HG02970 (cell line): Measurements from ENCODE around the gene CIC.

Experiments used
- ATAC-seq: cut with Tn5 transposase; IDR thresholded peaks from one replicate; pipeline ENCODE4 v1.9.1; 2021; ENCODE audit warnings: mild to moderate bottlenecking, moderate library complexity, moderate number of reproducible peaks; ENCODE audit not compliant: unreplicated experiment, low FRiP score

The CIC gene

DNA sequence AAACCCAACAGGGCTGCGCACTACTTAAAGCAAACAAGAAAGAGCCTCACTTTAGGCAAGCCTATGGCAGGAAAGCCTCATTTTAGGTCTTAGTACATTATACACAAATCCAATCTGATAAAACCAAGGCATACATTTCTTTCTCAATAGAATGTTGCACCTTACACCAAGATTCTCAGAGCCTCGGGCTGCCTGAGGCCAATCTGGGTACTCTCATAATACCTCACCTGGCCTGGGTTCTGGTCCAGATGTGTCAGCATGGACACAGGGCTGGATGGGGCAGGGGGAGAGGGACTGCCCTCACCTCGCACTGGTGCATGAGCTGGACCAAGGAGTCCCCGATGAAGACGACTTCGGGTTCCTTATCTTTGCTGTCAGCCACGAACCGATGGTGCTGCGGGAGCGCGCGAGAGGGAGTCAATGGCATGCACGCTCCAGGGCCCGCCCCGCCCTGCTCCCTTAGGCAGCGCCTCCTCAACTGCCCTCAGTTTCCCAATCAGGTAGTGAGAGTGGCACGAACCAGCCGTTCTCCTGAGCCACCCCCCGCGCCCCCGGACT is 32.7 kb downstream of the CIC start, which contains the start of gene PRR19:
PRR19 (plus strand) TSS at position 487 of the 558 bp plus-strand sequence. CDS start 7,453 bp downstream, outside the sequence.
- no peak for ATAC-seq

DNA sequence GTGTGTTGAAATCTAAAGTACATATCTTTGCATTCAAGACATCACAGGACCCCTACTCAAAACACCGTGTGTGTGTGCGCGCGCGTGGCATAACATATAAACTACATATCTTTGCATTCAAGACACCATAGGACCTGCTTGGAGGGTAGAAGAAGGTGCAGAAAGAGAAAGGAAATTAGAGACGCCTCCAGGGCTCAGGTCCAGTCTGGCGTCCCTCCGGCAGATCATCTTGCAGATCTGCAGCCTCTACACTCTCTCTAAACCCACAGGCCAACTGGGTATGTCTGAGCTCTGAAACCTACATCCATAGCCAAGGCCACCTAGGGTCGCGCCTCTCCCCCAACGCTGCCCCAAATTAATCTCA is 34.0 kb downstream of the CIC start:
- no peak for ATAC-seq

DNA sequence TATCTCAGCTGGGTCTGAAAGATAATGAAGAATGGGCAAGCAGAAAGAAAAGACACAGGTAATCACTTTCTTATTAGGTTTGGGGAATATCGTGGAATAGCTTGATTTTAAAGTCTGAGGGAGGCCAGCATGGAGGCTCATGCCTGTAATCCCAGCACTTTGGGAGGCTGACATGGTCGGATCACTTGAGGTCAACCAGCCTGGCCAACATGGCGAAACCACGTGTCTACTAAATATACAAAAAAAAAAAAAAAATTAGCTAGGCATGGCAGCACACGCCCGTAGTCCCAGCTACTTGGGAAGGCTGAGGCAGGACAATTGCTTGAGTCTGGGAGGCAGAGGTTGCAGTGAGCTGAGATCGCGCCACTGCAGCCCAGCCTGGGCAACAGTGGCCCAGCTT is 34.8 kb downstream of the CIC start:
- no peak for ATAC-seq

DNA sequence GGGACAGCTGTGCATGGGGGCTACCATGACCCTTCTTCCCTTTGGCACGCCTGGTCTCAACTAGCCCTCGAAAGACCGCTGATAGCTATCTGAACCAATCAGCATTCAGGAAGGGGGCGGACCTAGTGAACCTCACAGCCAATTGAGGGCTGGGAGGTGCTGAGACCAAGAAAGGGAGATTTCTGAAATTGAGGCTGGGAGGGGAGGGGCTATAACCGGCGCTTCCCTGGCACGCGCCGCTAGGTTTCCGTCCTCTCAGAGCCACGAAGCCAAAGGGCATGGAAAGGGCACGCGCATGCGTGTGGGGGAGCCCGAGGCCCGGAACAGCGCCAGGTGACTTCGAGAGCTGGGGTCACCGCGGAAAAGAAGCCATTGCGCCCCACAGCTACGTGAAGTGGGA is 37.6 kb downstream of the CIC start:
- ATAC-seq: no peak

DNA sequence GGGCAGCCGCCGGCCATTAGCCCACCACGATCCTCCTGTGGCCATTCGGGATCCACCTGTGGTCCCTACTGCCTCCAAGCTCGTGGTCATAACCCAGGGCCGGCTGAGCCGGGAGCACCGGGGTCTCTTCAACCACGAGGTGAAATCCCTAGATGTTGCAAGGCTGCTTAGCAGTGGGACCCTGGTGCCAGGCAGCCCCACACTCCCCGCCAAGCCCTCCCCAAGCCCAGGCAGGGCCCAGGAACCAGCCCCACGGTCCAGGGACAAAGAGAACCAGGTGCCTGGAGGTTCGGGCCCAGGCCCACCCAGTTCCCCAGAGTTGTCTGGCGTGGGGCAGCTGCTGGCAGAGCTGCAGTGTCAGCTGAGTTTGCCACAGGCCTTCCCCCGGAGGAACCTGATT is 40.6 kb downstream of the CIC start:
- no peak for ATAC-seq

DNA sequence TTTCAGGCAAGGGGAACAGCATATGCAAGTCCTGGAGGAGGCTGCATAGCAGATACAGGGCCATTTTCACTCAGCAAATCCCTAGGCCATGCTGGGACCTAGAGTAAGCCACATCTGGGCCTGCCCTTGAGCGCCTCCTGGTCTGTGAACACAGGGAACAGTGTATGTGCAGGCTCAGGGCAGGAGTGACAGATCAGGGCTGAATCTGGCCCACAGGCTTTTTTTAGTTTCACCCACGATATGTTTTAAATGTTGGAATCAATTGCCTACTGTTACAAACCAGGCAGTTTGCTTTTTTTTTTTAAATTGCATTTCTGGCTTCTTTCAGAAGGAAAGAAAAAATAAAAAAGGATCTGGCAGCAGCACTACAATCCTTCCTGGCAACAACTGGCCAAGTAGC is 42.6 kb downstream of the CIC start:
- ATAC-seq: no peak

DNA sequence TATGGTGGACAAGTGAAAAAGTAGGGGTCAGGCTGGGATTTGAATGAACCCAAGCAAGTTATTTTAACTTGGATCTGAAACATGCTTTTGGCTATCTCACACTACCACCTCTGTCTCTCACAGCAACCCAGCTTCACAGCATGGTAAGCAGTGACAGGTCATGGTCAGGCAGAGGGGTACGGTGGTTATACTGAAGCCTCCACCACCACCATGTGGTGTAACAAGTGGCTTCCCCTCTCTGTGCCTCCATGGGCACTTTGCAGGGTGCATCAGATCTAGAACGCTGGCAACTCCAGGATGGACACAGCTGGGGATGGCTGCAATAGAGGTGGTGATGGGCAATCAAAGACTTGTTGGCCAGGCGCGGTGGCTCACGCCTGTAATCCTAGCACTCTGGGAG is 43.3 kb downstream of the CIC start:
- ATAC-seq: no peak

DNA sequence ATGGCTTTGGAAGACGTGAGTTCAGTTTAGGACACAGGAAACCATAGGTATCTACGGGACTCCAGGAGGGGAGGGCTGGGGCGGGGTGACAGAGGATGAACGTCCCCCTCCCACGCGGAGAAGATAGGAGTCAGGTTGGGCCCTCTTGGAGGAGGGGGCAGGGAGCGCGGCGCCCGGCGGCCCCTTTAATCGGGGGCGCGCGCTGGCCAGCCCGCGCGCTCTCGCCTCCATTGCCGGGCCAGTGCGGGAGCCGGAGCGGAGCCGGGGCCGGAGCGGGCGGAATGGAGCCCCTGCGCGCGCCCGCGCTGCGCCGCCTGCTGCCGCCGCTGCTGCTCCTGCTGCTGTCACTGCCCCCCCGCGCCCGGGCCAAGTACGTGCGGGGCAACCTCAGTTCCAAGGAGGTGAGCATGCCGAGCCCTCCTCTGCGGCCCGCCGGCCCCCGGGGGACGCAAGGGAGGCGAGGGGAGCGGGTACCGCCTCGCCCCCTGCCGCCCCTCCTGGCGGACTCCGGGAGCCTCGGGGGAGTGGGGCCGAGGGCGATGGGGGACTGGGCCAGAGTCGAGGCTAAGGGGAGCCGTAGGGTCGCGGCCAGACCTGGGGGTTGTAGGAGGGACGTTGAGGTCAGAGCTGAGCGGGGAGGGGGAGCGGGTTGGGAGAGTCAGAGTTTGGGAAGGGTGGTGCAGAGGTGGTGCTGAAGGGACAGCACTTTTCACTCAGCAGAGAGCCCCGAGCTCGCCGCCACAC is 44.2 kb downstream of the CIC start, which contains the start of gene TMEM145:
TMEM145 (plus strand) TSS at position 214 of the 744 bp plus-strand sequence; CDS start at position 282, 68 bp downstream.
- no peak for ATAC-seq

DNA sequence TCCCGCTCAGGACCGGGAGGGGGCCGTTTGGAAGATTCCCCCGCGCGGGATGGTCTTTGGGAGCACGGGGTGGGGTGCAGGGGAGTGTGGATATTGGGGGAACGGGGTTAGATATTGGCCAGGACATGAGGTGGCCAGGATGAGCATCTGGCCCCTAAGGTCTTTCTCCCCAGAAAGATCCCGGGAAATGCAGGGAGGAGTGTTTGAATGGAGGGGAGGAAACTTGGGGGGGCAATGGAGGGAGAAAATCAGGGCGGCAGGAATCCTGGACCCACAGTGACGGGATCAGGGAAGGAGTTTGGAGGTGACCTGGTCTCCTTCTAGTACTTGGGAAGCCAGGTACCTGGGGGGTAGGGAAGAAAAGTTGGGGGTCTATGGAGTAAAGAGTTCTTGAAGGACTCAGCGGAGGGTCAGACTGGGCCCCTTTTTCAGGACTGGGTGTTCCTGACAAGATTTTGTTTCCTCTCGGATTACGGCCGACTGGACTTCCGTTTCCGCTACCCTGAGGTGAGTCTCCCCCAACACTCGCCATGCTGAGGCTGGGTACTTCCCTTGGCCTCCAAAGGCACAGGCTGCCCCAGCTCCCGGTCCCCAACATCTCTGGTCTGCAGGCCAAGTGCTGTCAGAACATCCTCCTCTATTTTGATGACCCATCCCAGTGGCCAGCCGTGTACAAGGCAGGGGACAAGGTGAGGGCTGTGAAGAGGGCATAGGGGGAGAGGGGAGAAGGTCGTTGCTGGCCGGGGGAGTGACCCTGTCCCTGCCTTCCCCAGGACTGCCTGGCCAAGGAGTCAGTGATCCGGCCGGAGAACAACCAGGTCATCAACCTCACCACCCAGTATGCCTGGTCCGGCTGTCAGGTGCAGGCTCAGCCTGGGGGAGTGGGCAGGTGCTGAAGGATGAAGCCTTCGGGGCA is 45.0 kb downstream of the CIC start:
- no peak for ATAC-seq

DNA sequence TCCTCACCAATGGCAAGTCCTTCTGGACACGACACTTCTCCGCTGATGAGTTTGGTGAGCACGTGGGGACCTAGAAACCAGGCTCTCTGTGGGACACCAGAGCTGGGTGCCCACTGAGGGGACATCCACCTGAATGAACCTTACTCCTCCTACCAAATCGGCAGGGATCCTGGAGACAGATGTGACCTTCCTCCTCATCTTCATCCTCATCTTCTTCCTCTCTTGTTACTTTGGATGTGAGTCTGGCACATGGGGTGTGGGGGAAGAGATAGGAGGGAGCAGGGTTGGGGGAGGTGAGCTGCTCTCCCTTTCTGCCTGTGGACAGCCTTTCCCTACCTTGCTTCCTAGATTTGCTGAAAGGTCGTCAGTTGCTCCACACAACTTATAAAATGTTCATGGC is 46.0 kb downstream of the CIC start:
- ATAC-seq: no peak

DNA sequence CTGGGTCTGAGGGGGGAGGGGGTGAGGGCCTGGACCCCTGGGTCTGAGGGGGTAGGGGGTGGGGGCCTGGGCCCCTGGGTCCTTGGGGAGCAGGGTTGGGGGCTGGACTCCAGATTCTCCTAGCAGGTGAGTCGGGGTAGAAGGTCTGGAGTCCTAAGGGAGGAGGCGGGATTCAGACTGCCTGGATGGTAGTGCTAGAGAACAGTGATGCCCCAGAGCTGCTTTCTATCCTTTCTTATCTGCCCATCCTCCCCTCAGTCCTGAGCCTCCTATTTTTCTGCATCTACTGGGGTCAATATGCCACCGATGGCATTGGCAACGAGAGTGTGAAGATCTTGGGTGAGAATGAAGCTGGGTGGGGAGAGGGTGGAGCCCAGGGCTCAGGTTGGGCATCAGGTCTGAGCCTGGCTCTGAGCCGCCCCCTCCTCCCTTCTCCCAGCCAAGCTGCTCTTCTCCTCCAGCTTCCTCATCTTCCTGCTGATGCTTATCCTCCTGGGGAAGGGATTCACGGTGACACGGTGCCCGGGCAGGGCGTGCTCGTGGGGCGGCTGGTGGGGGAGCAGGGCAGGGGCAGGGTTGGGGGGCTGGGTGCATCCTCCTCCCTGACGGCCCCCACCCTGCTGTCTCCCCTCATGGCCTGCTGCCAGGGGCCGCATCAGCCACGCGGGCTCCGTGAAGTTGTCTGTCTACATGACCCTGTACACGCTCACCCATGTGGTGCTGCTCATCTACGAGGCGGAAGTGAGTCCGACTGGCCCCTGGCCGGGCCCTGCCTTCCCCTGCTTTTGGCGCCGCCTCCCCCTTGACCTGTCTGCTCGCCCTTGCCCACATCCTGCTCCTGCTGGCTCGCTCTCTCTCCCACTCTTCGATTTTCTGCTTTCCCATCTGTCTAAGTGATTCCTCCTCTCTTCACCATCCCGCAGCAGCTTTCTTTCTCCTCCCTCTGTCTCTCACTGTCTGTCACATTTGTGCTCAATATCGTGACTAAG is 47.5 kb downstream of the CIC start:
- ATAC-seq: no peak

DNA sequence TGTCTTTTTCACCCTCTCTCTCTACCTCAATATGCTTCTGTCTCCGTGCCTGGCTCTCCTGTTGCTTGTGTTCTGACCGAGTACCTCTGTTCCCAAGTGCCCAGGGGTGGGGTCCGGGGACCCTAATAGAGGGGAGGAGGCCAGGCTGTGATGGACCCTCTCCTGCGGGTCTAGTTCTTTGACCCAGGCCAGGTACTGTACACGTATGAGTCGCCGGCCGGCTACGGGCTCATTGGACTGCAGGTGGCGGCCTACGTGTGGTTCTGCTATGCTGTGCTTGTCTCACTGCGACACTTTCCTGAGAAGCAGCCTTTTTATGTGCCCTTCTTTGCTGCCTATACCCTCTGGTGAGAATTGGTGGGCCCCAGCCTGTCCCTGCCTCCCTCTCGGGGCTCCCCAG is 48.5 kb downstream of the CIC start:
- ATAC-seq: no peak

DNA sequence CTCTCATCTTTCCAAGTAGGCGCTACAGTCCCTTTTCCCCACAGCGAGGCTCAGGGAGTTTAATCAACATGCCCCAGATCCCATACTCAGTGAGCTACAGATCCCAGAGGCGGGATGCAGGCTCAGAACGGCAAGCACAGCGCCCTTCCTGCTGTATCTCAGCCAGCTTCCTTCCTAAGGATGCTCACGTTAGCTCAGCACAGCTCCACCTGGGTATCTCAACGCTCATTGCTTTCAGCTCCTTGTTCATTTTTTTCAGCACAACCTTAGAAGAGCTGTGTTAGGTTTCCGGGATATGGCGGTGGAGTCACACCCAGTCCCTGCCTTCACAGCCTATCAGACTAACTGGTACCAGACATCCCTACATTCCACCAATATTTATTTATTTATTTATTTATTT is 53.3 kb downstream of the CIC start:
- no peak for ATAC-seq

DNA sequence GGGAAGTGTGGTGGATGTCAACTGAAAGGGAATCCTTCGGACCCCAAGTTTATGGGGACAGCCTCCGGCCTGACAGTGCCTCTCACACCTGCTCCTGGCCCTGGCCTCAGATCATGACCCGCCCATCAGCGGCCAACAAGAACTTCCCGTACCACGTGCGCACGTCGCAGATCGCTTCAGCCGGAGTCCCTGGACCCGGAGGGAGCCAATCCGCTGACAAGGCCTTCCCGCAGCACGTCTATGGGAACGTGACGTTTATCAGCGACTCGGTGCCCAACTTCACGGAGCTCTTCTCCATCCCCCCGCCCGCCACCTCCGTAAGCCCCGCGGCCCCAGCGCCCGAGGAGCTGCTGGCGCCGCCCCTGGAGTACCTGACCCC is 54.4 kb downstream of the CIC start:
- ATAC-seq: no peak

DNA sequence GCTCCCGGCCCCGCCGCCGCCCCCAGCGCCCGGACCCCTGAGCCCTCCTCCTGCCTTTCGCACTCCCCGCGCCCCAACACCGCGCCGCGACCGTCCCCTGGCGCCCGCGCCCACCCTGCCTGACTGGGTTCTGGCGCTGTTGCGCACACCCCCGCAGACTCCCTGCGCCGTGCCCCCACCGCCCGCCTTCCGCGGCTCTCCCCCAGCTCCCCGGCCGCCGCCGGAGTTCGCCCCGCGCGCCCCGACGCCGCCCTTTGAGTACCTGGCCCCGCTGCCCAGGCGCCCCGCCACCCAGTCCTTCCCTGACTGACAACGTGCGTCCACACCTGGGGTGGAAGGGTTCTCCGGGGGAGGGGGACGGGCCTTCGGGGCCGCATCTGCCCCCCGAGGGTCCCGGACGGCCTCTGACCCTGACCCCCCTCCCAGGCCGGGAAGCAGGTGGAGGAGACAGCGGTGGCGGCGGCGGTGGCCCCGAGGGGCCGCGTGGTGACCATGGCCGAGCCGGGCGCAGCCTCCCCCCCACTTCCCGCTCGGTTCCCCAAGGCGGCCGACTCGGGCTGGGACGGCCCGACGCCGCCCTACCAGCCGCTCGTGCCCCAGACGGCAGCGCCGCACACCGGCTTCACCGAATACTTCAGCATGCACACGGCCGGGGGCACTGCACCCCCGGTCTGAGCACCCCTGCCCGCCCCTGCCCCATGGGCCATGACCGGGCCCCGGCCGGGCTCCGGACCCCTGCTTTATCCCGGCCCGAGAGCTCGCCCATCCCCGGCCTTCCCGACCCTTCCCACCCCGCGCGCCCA is 55.0 kb downstream of the CIC start:
- ATAC-seq: no peak

DNA sequence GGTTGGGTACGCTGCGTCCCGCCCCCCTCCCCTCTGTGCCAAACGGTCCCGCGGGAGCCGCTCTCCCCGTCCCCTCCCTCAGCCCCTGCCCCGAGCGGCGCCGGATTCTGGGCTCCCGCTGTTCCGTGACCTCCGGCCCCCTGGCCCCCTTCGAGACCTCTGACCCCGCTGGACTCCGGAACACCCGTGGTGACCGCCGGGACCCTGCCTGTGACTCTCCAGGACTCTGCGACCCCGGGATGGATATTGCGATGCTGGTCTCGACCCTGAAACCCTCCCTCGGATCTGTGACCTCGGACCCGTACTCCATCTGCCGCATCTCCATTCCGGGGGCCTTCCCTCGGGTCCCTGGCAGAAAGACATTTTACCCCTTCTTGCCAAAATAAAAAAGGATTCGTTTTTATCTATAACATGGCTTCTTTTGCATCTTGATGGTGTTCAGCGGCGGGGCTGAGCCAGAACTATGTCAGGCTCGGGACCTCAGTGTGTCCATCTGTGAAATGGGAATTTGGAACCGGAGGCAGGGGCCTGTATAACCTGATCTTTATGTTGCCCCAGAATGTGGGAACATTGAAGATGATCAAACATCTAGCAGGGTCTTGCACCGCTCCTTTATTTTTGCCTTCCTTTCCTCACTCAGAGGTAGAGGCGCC is 55.7 kb downstream of the CIC start:
- no peak for ATAC-seq

DNA sequence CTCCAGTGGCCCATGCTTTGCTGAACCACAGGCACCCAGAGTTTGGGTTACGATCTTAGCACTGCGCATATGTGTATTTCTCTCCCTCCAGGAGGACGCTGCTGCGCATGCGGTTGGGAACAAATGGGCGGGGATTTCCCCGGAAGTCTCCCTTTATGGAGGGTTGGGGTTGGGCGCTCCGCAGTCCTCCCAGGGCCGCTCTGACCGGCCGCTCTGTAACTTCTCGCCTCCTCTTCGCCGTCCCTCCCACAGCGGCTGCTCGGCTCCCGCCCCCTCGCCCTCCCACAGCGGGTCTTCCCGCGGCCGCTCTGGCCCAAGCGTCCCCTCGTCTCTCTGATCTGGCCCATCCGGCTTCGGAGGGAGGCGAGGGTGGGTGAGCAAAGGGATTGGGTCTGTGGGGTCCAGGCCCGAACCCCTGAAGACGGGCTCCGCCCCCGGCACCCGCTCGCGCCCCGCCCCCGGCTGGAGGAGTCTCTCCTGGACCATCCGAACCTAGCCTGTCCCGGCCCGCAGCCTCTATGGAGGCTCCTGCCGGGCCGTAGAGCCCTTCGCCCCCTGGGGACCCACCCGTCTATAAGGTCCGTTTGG is 56.4 kb downstream of the CIC start, which contains the start of gene MEGF8:
MEGF8 (plus strand) TSS at position 328 of the 588 bp plus-strand sequence. CDS start 609 bp downstream, outside the sequence.
- ATAC-seq: peak; percentile 91
